PC-9 (cell line): ENCODE data around the gene RNF145.

Experiments
- EZH2 ChIP-seq: fragments of 200-600 bp; sonication (generic); IDR thresholded peaks from 2 replicates; pipeline ENCODE4 v1.8.0; 2017; ENCODE audit warnings: antibody characterized with exemption, low read depth
- TF ChIP-seq, protein P1 (sequence below): fragments of 200-600 bp; sonication (generic); conservative IDR thresholded peaks from 2 replicates; pipeline ENCODE4 v1.6.1; 2017; ENCODE audit warnings: mixed run types, antibody characterized with exemption, mild to moderate bottlenecking, moderate library complexity

DNA sequence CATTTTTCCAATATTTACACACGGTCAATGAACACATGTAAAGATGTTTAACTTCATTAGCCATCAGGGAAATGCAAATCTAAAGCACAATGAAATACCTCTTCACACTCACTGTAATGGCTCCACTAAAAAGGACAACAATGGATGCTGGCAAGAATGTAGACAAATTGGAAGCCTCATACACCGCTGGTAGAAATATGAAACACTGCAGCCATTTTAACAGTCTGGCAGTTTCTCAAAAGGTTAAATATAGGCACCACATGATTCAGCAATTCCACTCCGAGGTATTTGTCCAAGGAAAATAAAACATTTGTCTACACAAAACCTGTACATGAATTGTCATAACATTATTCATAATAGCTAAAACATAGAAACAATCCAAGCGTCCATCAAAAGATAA is 20.0 kb downstream of the RNF145 start:
- TF ChIP-seq, protein P1, sequence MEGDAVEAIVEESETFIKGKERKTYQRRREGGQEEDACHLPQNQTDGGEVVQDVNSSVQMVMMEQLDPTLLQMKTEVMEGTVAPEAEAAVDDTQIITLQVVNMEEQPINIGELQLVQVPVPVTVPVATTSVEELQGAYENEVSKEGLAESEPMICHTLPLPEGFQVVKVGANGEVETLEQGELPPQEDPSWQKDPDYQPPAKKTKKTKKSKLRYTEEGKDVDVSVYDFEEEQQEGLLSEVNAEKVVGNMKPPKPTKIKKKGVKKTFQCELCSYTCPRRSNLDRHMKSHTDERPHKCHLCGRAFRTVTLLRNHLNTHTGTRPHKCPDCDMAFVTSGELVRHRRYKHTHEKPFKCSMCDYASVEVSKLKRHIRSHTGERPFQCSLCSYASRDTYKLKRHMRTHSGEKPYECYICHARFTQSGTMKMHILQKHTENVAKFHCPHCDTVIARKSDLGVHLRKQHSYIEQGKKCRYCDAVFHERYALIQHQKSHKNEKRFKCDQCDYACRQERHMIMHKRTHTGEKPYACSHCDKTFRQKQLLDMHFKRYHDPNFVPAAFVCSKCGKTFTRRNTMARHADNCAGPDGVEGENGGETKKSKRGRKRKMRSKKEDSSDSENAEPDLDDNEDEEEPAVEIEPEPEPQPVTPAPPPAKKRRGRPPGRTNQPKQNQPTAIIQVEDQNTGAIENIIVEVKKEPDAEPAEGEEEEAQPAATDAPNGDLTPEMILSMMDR: no peak
- no peak for TF ChIP-seq EZH2
